Keratinocyte (primary cell): ENCODE results near the gene MKLN1. TPM values are rescaled to one million over a fixed set of nuclear protein-coding genes. Genes with fewer than 3 reads are reported as not detected.

Experiments
- DNase-seq: peaks from one replicate; pipeline ENCODE4 v3.0.0-alpha.2; 2011; ENCODE audit warnings: low read depth, missing footprints, low spot score
- FAIRE-seq: peaks from 2 replicates; lab custom pipeline; 2011; peaks lifted over from hg19 to GRCh38; lab: Jason Lieb, UNC
- H2AFZ ChIP-seq: 2 replicates; pipeline ENCODE4 v1.6.0; 2012; ENCODE audit warnings: low read length, control low read depth, inconsistent platforms; ENCODE audit not compliant: control insufficient read depth
- H3K27ac ChIP-seq: 2 replicates; pipeline ENCODE4 v1.5.1; 2011; ENCODE audit warnings: low read length; ENCODE audit not compliant: control insufficient read depth, insufficient read depth
- H3K27me3 ChIP-seq: 3 replicates; pipeline ENCODE4 v1.6.0; 2011; ENCODE audit warnings: low read length; ENCODE audit not compliant: control insufficient read depth, insufficient read depth; ENCODE audit errors: extremely low read depth
- H3K36me3 ChIP-seq, 2 experiments: 2 replicates in 1 of 2; 3 replicates in 1 of 2; pipeline ENCODE4 v1.5.1; 2011; ENCODE audit warnings: low read length in 2 of 2, mild to moderate bottlenecking in 1 of 2; ENCODE audit not compliant: control insufficient read depth in 2 of 2, insufficient read depth in 2 of 2; ENCODE audit errors: extremely low read depth in 1 of 2
- H3K4me1 ChIP-seq: 3 replicates; pipeline ENCODE4 v1.5.1; 2011; ENCODE audit warnings: low read length; ENCODE audit not compliant: control insufficient read depth, insufficient read depth; ENCODE audit errors: extremely low read depth
- H3K4me2 ChIP-seq: 3 replicates; pipeline ENCODE4 v1.6.0; 2011; ENCODE audit warnings: low read depth, low read length; ENCODE audit not compliant: control insufficient read depth, insufficient read depth; ENCODE audit errors: extremely low read depth
- H3K4me3 ChIP-seq, 3 experiments: fragments of 200-600 bp in 1 of 3; sonication (generic) in 1 of 3; 2 replicates in 2 of 3; 3 replicates in 1 of 3; pipeline ENCODE4 v1.5.1; 2011 to 2016; ENCODE audit warnings: low read length in 3 of 3, mild to moderate bottlenecking in 3 of 3, control low read depth in 2 of 3, inconsistent platforms in 1 of 3, low read depth in 1 of 3, mixed read lengths in 1 of 3, mixed run types in 1 of 3, moderate library complexity in 1 of 3; ENCODE audit not compliant: control insufficient read depth in 2 of 3, insufficient read depth in 2 of 3; ENCODE audit errors: extremely low read depth in 1 of 3
- H3K79me2 ChIP-seq: 2 replicates; pipeline ENCODE4 v1.6.0; 2012; ENCODE audit warnings: low read length; ENCODE audit not compliant: control insufficient read depth, insufficient read depth
- H3K9ac ChIP-seq: 3 replicates; pipeline ENCODE4 v1.6.0; 2011; ENCODE audit warnings: low read length; ENCODE audit not compliant: control insufficient read depth, insufficient read depth; ENCODE audit errors: extremely low read depth
- H3K9me1 ChIP-seq: 3 replicates; pipeline ENCODE4 v1.6.0; 2011; ENCODE audit warnings: low read length; ENCODE audit not compliant: control insufficient read depth, insufficient read depth; ENCODE audit errors: extremely low read depth
- H3K9me3 ChIP-seq: 2 replicates; pipeline ENCODE4 v1.5.1; 2012; ENCODE audit warnings: low read depth, low read length; ENCODE audit not compliant: control insufficient read depth
- H4K20me1 ChIP-seq: 3 replicates; pipeline ENCODE4 v1.6.0; 2011; ENCODE audit warnings: low read length; ENCODE audit not compliant: control insufficient read depth, insufficient read depth; ENCODE audit errors: extremely low read depth
- EZH2 ChIP-seq: IDR thresholded peaks from one replicate; pipeline ENCODE4 v1.6.1; 2012; ENCODE audit warnings: inconsistent platforms, mild to moderate bottlenecking, low read length, moderate library complexity
- dilution Hi-C: fragments of 300-500 bp; cut with MboI; formaldehyde crosslinking; loops from one replicate; pipeline ENCODE4 v1.7.0; 2020; ENCODE audit warnings: low sequenced_read_pairs; ENCODE audit not compliant: extremely low pct_ligation_motif_present
- polyA plus RNA-seq, 5 experiments: library from polyadenylated mRNA; depleted of rRNA in 3 of 5; stranded (reverse) in 3 of 5; stranded (forward) in 1 of 5; unstranded in 1 of 5; fragments of >200 nt; gene quantifications; 1 replicate in 1 of 5; 2 replicates in 3 of 5; 3 replicates in 1 of 5; pipeline versions ENCODE4 v1.2.1 to v1.2.3, GENCODE V29; 2011 to 2012; ENCODE audit warnings: missing spikeins in 2 of 5, low read depth in 1 of 5, low replicate concordance in 1 of 5
- TF ChIP-seq, protein P1 (sequence below), 3 experiments: IDR thresholded peaks in 1 of 3; conservative IDR thresholded peaks in 1 of 3; optimal IDR thresholded peaks in 1 of 3; 2 replicates in 2 of 3; 3 replicates in 1 of 3; pipeline versions ENCODE3 to v1.5.1; 2011; ENCODE audit warnings: low read length in 3 of 3, mild to moderate bottlenecking in 3 of 3, moderate library complexity in 2 of 3, control low read depth in 1 of 3, inconsistent platforms in 1 of 3; ENCODE audit not compliant: insufficient read depth in 2 of 3; ENCODE audit errors: extremely low read depth in 1 of 3

MKLN1 gene
- polyA plus RNA-seq, 1 donor (not counting 4 experiments of a cell fraction or from before 2014, with no cell fraction given) = 43.8 TPM

DNA sequence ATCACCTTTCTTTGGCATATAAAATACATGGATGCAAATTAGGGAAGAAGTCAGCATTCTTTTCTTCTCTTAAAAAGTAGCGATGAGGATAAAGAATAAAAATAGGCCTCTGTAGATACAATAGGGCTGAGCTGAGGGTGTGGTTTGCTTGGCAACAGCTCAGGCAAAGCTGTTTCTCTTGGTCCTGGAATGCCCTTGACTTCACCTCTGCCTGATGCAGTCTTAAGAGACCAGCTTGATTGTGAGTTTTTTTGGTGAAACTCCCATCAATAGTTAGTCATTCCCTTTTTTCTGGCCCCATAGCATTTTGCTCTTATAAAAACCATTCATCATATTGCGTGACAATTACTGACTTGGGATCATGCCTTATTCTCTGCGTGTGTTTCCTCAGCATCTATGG lies 42.1 kb upstream of the MKLN1 start:
- H3K27ac ChIP-seq = no peak overlapping the region

DNA sequence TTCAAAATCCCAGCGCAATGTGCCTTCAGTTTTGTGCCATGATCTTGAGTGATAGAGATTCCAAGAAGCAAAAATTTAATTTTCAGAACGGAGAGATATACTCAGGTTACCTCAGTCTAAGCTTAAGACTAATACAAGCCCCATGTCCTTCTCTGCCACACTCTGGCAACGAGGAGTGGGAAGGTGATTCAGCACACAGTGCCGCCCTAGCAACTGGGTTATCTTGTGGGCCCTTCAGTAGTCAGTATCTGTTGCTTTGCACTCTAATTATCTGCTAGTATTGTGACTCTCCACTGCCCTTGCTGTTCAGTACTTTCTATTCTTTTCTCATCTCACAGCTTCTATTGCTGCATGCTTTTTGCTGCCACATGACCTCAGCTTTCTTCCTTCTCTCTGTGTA lies 39.2 kb upstream of the MKLN1 start:
- no peaks in the 10 kb centered on the region for H3K36me3 ChIP-seq
- no peak overlapping the region for H3K4me3 ChIP-seq
- no peaks in the 10 kb centered on the region for H3K9me1 ChIP-seq
- H3K79me2 ChIP-seq = no peaks in the 10 kb centered on the region
- no peaks in the 10 kb centered on the region for H3K9me3 ChIP-seq
- DNase-seq = no peak
- dilution Hi-C loops = no loop called here
- no peaks in the 10 kb centered on the region for H3K27me3 ChIP-seq
- H3K4me2 ChIP-seq = no peak overlapping the region
- H3K27ac ChIP-seq = no peak overlapping the region
- TF ChIP-seq, protein P1, sequence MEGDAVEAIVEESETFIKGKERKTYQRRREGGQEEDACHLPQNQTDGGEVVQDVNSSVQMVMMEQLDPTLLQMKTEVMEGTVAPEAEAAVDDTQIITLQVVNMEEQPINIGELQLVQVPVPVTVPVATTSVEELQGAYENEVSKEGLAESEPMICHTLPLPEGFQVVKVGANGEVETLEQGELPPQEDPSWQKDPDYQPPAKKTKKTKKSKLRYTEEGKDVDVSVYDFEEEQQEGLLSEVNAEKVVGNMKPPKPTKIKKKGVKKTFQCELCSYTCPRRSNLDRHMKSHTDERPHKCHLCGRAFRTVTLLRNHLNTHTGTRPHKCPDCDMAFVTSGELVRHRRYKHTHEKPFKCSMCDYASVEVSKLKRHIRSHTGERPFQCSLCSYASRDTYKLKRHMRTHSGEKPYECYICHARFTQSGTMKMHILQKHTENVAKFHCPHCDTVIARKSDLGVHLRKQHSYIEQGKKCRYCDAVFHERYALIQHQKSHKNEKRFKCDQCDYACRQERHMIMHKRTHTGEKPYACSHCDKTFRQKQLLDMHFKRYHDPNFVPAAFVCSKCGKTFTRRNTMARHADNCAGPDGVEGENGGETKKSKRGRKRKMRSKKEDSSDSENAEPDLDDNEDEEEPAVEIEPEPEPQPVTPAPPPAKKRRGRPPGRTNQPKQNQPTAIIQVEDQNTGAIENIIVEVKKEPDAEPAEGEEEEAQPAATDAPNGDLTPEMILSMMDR (optimal IDR thresholded peaks at IDR 0.05 in 1 of 3, IDR thresholded peaks at IDR 0.05 in 1 of 3, conservative IDR thresholded peaks at IDR 0.05 in 1 of 3; ENCODE audit: extremely low read depth in 1 of 3, insufficient read depth in 2 of 3, low read length in 3 of 3) = no peak
- no peak for TF ChIP-seq EZH2
- H4K20me1 ChIP-seq = no peaks in the 10 kb centered on the region
- peaks cover 7% of the 10 kb centered on the region for H3K4me1 ChIP-seq
- H3K9ac ChIP-seq = no peak overlapping the region
- no peak for FAIRE-seq
- H2AFZ ChIP-seq = no peak overlapping the region

More for the DNA sequence above, 42.1 kb upstream of the MKLN1 start:
- no peaks in the 10 kb centered on the region for H4K20me1 ChIP-seq
- no peak overlapping the region for H3K4me2 ChIP-seq
- no peaks in the 10 kb centered on the region for H3K79me2 ChIP-seq
- H3K4me1 ChIP-seq = no peaks in the 10 kb centered on the region
- dilution Hi-C loops = no loop called here
- FAIRE-seq (no peak), DNase-seq (no peak)
- H3K4me3 ChIP-seq = no peak overlapping the region
- no peaks in the 10 kb centered on the region for H3K9me3 ChIP-seq
- TF ChIP-seq, protein P1 (optimal IDR thresholded peaks at IDR 0.05 in 1 of 3, IDR thresholded peaks at IDR 0.05 in 1 of 3, conservative IDR thresholded peaks at IDR 0.05 in 1 of 3; ENCODE audit: extremely low read depth in 1 of 3, insufficient read depth in 2 of 3, low read length in 3 of 3) = no peak
- TF ChIP-seq EZH2 = no peak
- no peak overlapping the region for H3K9ac ChIP-seq
- no peaks in the 10 kb centered on the region for H3K27me3 ChIP-seq
- H2AFZ ChIP-seq = no peak overlapping the region
- H3K9me1 ChIP-seq = no peaks in the 10 kb centered on the region
- no peaks in the 10 kb centered on the region for H3K36me3 ChIP-seq
